Measurements from ENCODE around the gene PPP1R3E.

GRCh38 chr14:23321572-23322547 is 19.2 kb upstream of the PPP1R3E start:
- TF ChIP-seq CTCF (IDR thresholded peaks at IDR 0.05) (no peak), POLR2A (IDR thresholded peaks at IDR 0.05) (peak; percentile 40 to 59)

All from Peyer's patch (tissue), 4 donors.